Testis (tissue), 3 donors: Measurements from ENCODE around the gene NCMAP. TPM values are rescaled to one million over a fixed set of nuclear protein-coding genes. Genes with fewer than 3 reads are reported as not detected.

Source experiments
- DNase-seq: peaks from one replicate; pipeline ENCODE4 v3.0.0-alpha.2; 2019
- H3K27ac ChIP-seq, 2 donors: fragments of 200-600 bp; sonication (generic); one replicate each; pipeline ENCODE4 v1.5.1; 2019
- H3K27me3 ChIP-seq: fragments of 200-600 bp; sonication (generic); one replicate; pipeline ENCODE4 v1.5.1; 2019
- H3K36me3 ChIP-seq: fragments of 200-600 bp; sonication (generic); one replicate; pipeline ENCODE4 v1.5.1; 2017; ENCODE audit warnings: low read depth; ENCODE audit errors: missing control alignments
- H3K4me1 ChIP-seq: fragments of 200-600 bp; sonication (generic); one replicate; pipeline ENCODE4 v1.5.1; 2019
- H3K4me3 ChIP-seq, 2 donors: fragments of 200-600 bp; sonication (generic); one replicate each; pipeline ENCODE4 v1.5.1; 2017 to 2019
- H3K9me3 ChIP-seq: fragments of 200-600 bp; sonication (generic); one replicate; pipeline ENCODE4 v1.5.1; 2017
- POLR2A ChIP-seq: fragments of 450-650 bp; IDR thresholded peaks from one replicate; pipeline ENCODE4 v1.6.1; 2017; ENCODE audit warnings: antibody characterized with exemption, mild to moderate bottlenecking, moderate library complexity
- WGBS, 2 donors: methylation state at CpG; one replicate each; pipeline ENCODE4 v1.1.5; 2018; 5-methylcytosine and 5-hydroxymethylcytosine counted together
- intact Hi-C: fragments of 100-400 bp; cut with DNase I; formaldehyde crosslinking; loops from one replicate; pipeline ENCODE4 v1.15.1; 2023; ENCODE audit warnings: low total_unique reads
- polyA plus RNA-seq: library from polyadenylated mRNA; stranded (reverse); fragments of 350-450 nt; fragmentation: Illumina TruSeq; extraction: RNeasy Lipid Tissue Mini Kit (QIAGEN cat#74804); gene quantifications from one replicate; pipeline ENCODE4 v1.2.3, GENCODE V29; 2014; ENCODE audit warnings: low read depth, low replicate concordance; ENCODE audit not compliant: insufficient read depth
- total RNA-seq, 2 donors: library from RNA; depleted of rRNA; stranded (reverse); fragments of >200 nt; gene quantifications; one replicate each; pipeline ENCODE4 v1.2.3, GENCODE V29; 2016
- TF ChIP-seq, protein P1 (sequence below), 3 experiments: fragments of 450-650 bp in 2 of 3; fragments of 200-600 bp in 1 of 3; sonication (generic) in 1 of 3; IDR thresholded peaks; one replicate each; pipeline ENCODE4 v1.5.1; 2016 to 2019; ENCODE audit warnings: antibody characterized with exemption in 3 of 3, mild to moderate bottlenecking in 2 of 3, moderate library complexity in 1 of 3

Gene NCMAP
- total and polyA plus RNA-seq, 3 donors from 2014 or later, result 0.24 to 1.1 (median 0.26) TPM

DNA sequence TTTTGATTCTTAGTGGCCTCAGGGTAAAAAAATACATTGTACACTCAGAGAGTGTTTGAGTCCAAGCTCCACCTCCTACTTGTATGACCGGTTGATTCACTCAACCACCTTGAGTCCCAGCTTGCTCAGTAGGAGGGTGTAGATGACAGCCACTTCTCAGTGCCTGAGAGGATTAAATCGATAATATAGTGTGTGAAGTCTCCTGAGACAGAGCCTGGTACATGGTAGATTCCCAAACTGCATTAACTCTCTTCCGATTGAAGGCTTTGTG is 38.4 kb downstream of the NCMAP start:
- no peak overlapping the region for H3K27ac ChIP-seq
- H3K27me3 ChIP-seq, result no peaks in the 10 kb centered on the region
- intact Hi-C loops, result no loop called here
- 63 to 77% methylated on average over 3 of the region's 3 CpGs for WGBS, 2 donors
- DNase-seq, result no peak
- TF ChIP-seq, protein P1, sequence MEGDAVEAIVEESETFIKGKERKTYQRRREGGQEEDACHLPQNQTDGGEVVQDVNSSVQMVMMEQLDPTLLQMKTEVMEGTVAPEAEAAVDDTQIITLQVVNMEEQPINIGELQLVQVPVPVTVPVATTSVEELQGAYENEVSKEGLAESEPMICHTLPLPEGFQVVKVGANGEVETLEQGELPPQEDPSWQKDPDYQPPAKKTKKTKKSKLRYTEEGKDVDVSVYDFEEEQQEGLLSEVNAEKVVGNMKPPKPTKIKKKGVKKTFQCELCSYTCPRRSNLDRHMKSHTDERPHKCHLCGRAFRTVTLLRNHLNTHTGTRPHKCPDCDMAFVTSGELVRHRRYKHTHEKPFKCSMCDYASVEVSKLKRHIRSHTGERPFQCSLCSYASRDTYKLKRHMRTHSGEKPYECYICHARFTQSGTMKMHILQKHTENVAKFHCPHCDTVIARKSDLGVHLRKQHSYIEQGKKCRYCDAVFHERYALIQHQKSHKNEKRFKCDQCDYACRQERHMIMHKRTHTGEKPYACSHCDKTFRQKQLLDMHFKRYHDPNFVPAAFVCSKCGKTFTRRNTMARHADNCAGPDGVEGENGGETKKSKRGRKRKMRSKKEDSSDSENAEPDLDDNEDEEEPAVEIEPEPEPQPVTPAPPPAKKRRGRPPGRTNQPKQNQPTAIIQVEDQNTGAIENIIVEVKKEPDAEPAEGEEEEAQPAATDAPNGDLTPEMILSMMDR (IDR thresholded peaks at IDR 0.05), result no peak
- TF ChIP-seq POLR2A, result no peak
- H3K36me3 ChIP-seq, result no peaks in the 10 kb centered on the region
- no peaks in the 10 kb centered on the region for H3K9me3 ChIP-seq
- H3K4me3 ChIP-seq, result no peak overlapping the region
- no peaks in the 10 kb centered on the region for H3K4me1 ChIP-seq

DNA sequence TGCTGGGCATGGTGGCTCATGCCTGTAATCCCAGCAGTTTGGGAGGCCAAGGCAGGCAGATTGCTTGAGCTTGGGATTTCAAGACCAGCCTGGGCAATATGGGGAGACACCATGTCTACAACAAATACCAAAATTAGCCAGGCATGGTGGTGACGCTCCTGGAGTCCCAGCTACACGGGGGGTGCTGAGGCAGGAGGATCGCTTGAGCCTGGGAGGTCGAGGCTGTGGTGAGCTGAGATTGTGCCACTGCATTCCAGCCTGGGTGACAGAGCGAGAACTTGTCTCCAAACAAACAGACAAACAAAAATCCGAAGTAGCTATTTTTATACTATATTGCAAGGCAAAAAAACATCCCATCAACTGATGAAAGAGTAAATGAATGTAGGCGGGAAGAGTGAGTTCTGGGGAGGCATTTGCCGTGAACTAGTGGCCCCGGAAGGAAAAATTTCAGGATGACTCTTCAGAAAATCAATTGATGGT is 40.6 kb downstream of the NCMAP start:
- H3K9me3 ChIP-seq, result no peaks in the 10 kb centered on the region
- WGBS, 2 donors, result 81 to 88% methylated on average over 9 of the region's 9 CpGs
- TF ChIP-seq, protein P1 (IDR thresholded peaks at IDR 0.05), result no peak
- no peak for TF ChIP-seq POLR2A
- H3K36me3 ChIP-seq, result no peaks in the 10 kb centered on the region
- DNase-seq, result no peak
- H3K27ac ChIP-seq, result no peak overlapping the region
- H3K4me1 ChIP-seq, result no peaks in the 10 kb centered on the region
- H3K27me3 ChIP-seq, result no peaks in the 10 kb centered on the region
- intact Hi-C loops, result no loop called here
- no peak overlapping the region for H3K4me3 ChIP-seq

DNA sequence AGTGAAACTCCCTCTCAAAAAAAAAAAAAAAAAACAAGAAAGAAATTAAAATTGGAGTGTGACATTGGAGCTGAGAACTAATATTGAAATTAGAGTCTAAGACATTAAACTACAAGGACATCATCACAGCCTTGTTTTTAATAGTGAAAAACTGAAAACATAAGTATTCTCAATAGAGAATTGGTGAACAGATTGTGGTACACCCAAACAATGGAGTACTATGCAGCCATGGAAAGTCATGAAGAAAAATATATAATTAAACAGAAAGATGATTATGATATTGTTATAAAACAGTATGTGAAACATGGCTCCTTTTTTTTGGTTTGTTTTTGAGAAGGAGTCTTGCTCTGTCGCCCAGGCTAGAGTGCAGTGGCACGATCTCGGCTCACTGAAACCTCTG is 43.4 kb downstream of the NCMAP start:
- no peaks in the 10 kb centered on the region for H3K4me1 ChIP-seq
- DNase-seq, result no peak
- no peak overlapping the region for H3K4me3 ChIP-seq
- no peak for TF ChIP-seq POLR2A
- TF ChIP-seq, protein P1 (IDR thresholded peaks at IDR 0.05), result no peak
- H3K9me3 ChIP-seq, result no peaks in the 10 kb centered on the region
- no peak overlapping the region for H3K27ac ChIP-seq
- H3K27me3 ChIP-seq, result no peaks in the 10 kb centered on the region
- no peaks in the 10 kb centered on the region for H3K36me3 ChIP-seq
- intact Hi-C loops, result no loop called here
- WGBS, 2 donors, result 95 to 100% methylated on average over 3 of the region's 3 CpGs

DNA sequence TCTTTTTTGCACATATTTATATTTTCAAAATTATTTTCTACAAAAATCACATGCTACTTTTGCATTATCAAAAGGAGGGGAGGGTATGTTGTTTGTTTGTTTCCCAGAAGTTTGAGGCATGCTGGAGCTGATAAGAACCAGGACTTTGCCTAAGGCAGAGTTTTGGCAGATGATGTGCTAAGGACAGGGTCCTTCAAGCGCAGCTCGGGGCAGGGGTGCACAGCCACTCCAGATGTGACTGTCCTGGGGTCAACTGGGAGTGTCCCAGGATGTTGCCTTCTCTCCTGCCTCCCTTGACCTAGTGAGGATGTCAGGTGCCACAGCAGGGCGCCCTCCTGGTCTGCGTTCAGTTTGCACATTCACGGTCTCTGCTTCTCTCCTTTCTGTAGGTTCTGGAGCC is 44.7 kb downstream of the NCMAP start:
- intact Hi-C loops, result no loop called here
- Histone ChIP-seq H3K27ac (no peak overlapping the region), H3K27me3 (no peaks in the 10 kb centered on the region), H3K9me3 (no peaks in the 10 kb centered on the region), H3K4me3 (no peak overlapping the region), H3K4me1 (no peaks in the 10 kb centered on the region), H3K36me3 (no peaks in the 10 kb centered on the region)
- no peak for TF ChIP-seq POLR2A
- TF ChIP-seq, protein P1 (IDR thresholded peaks at IDR 0.05), result no peak
- WGBS, 2 donors, result 72 to 81% methylated on average over 5 of the region's 5 CpGs
- DNase-seq, result no peak

DNA sequence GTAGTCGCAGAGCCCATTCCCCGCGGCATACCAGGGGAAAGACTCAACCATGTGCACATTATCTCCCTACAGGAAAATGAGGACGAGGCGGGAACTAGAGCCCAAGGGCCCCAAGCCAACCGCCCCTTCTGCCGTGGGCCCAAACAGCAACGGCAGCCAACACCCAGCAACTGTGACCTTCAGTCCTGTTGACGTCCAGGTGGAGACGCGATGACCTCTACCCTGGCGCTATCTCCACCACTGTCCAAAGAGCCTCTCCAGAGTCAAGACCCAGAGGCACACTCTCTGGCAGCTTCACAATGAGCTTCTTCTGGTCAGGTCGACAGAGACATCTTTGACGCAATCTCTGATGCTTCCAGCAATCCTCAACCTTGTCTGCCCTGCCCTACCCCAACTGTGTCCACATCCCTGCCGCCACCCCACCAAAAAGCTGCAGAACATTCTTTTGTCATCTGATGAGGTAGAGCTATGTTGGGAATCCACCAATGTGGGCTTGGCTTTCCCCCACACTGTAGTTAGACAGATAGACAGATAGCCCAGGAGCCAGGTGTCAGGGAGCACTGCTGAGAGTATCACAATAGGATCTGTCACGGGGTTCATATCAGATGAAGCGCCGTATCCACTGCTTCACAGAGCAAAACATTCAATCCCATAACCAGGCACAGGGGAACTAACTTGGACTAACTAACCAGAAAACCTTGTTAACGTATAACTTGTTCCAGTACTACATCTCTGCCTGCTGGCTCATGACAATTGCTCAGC is 49.8 kb downstream of the NCMAP start:
- Histone ChIP-seq H3K27me3 (no peaks in the 10 kb centered on the region), H3K9me3 (no peaks in the 10 kb centered on the region), H3K4me3 (no peak overlapping the region), H3K36me3 (no peaks in the 10 kb centered on the region), H3K27ac (no peak overlapping the region), H3K4me1 (no peaks in the 10 kb centered on the region)
- no peak for TF ChIP-seq POLR2A
- TF ChIP-seq, protein P1 (IDR thresholded peaks at IDR 0.05), result no peak
- 86 to 94% methylated on average over 18 to 19 of the region's 19 CpGs for WGBS, 2 donors
- no peak for DNase-seq
- intact Hi-C loops, result no loop called here
